ENCODE measurements around the gene LTBP1. TPM values are rescaled to one million over a fixed set of nuclear protein-coding genes. Genes with fewer than 3 reads are reported as not detected.

LTBP1 gene
- polyA plus RNA-seq, 2 of the 4 experiments (the other 2 are of a cell fraction) = 23.8 to 30.4 TPM

DNA sequence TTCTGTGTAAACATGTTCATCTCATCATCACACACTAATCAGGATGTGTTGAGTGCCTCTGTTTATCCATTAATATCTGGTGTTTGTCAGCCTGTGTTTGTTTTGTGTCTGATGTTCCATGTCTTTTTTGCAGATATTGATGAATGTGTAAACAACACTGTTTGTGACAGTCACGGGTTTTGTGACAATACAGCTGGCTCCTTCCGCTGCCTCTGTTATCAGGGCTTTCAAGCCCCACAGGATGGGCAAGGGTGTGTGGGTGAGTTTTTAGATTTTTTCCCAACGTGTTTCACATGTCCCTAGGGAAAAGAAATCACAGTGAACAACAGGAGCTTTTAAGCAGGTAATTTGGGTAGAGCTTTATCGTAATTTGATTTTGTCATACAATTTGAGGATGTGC is 396.0 kb downstream of the LTBP1 start:
- 0 out of 3 replicates have a peak, but pooled peaks cover 3% of the 10 kb centered on the region for H3K4me1 ChIP-seq
- H3K4me3 ChIP-seq = no peak overlapping the region
- H3K27ac ChIP-seq = no peak overlapping the region
- CTCF ChIA-PET = interaction anchor here (0.6 to 1.0 kb wide), 3 partner anchors 16 to 175 kb away, joined by 3 to 4 read pairs (median 3); no protein-coding TSS in a partner anchor
- no peak for DNase-seq (ENCODE audit: low read depth in 1 of 2, low spot score in 1 of 2)
- TF ChIP-seq EHMT2 (IDR thresholded peaks at IDR 0.05; ENCODE audit: low read depth) = no peak
- TF ChIP-seq RFX5 (IDR thresholded peaks at IDR 0.05) = no peak
- TF ChIP-seq, protein P1, sequence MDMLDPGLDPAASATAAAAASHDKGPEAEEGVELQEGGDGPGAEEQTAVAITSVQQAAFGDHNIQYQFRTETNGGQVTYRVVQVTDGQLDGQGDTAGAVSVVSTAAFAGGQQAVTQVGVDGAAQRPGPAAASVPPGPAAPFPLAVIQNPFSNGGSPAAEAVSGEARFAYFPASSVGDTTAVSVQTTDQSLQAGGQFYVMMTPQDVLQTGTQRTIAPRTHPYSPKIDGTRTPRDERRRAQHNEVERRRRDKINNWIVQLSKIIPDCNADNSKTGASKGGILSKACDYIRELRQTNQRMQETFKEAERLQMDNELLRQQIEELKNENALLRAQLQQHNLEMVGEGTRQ (IDR thresholded peaks at IDR 0.05) = no peak
- TF ChIP-seq ZSCAN20 (CRISPR knock-in tag; IDR thresholded peaks at IDR 0.05) = no peak
- no peak for TF ChIP-seq FOSB (CRISPR knock-in tag; IDR thresholded peaks at IDR 0.05)
- no peak for TF ChIP-seq JUNB (IDR thresholded peaks at IDR 0.05)
- no peak for TF ChIP-seq NPAS2 (CRISPR knock-in tag; IDR thresholded peaks at IDR 0.05; ENCODE audit: borderline replicate concordance)
- no peak for TF ChIP-seq HEYL (CRISPR knock-in tag; IDR thresholded peaks at IDR 0.05)
- TF ChIP-seq GATA3 (IDR thresholded peaks at IDR 0.05; ENCODE audit: borderline replicate concordance) = no peak
- no peak for TF ChIP-seq RAD21 (conservative IDR thresholded peaks at IDR 0.05 in 1 of 2, IDR thresholded peaks at IDR 0.05 in 1 of 2)
- no peak for TF ChIP-seq HDAC2 (IDR thresholded peaks at IDR 0.05)
- no peak for TF ChIP-seq POLR2A (IDR thresholded peaks at IDR 0.05; ENCODE audit: low read length)
- TF ChIP-seq TFCP2L1 (CRISPR knock-in tag; IDR thresholded peaks at IDR 0.05) = no peak
- TF ChIP-seq MAFK (IDR thresholded peaks at IDR 0.05; ENCODE audit: partially characterized antibody) = no peak
- TF ChIP-seq, protein P2, sequence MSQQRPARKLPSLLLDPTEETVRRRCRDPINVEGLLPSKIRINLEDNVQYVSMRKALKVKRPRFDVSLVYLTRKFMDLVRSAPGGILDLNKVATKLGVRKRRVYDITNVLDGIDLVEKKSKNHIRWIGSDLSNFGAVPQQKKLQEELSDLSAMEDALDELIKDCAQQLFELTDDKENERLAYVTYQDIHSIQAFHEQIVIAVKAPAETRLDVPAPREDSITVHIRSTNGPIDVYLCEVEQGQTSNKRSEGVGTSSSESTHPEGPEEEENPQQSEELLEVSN (IDR thresholded peaks at IDR 0.05; ENCODE audit: borderline replicate concordance, low read depth) = no peak
- TF ChIP-seq BHLHE40 (IDR thresholded peaks at IDR 0.05; ENCODE audit: low read depth, low read length) = no peak
- TF ChIP-seq, protein P3, sequence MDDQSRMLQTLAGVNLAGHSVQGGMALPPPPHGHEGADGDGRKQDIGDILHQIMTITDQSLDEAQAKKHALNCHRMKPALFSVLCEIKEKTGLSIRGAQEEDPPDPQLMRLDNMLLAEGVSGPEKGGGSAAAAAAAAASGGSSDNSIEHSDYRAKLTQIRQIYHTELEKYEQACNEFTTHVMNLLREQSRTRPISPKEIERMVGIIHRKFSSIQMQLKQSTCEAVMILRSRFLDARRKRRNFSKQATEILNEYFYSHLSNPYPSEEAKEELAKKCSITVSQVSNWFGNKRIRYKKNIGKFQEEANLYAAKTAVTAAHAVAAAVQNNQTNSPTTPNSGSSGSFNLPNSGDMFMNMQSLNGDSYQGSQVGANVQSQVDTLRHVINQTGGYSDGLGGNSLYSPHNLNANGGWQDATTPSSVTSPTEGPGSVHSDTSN (IDR thresholded peaks at IDR 0.05) = no peak
- TF ChIP-seq, protein P4, sequence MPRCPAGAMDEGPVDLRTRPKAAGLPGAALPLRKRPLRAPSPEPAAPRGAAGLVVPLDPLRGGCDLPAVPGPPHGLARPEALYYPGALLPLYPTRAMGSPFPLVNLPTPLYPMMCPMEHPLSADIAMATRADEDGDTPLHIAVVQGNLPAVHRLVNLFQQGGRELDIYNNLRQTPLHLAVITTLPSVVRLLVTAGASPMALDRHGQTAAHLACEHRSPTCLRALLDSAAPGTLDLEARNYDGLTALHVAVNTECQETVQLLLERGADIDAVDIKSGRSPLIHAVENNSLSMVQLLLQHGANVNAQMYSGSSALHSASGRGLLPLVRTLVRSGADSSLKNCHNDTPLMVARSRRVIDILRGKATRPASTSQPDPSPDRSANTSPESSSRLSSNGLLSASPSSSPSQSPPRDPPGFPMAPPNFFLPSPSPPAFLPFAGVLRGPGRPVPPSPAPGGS (IDR thresholded peaks at IDR 0.05) = no peak
- no peak for TF ChIP-seq CBX8 (IDR thresholded peaks at IDR 0.05)
- H3K9me3 ChIP-seq = no peaks in the 10 kb centered on the region
- POLR2A ChIA-PET = no interaction called here
- ATAC-seq = no peak
- H3K4me2 ChIP-seq = no peak overlapping the region
- 51% methylated on average over 4 of the region's 4 CpGs for WGBS (ENCODE audit: missing lambda C conversion rate)
- FAIRE-seq = no peak

GRCh38 chr2:33343387-33343895 is 396.7 kb downstream of the LTBP1 start:
- Histone ChIP-seq H3K27ac (no peak overlapping the region), H3K4me1 (0 out of 3 replicates have a peak, but pooled peaks cover 3% of the 10 kb centered on the region), H3K4me2 (no peak overlapping the region), H3K9me3 (no peaks in the 10 kb centered on the region), H3K4me3 (no peak overlapping the region)
- ChIA-PET CTCF (interaction anchor here (0.7 to 1.0 kb wide), 2 partner anchors 15 to 29 kb away, joined by 3 to 4 read pairs; no protein-coding TSS in a partner anchor), POLR2A (no interaction called here)
- no peak for TF ChIP-seq RCOR1 (IDR thresholded peaks at IDR 0.05; ENCODE audit: low read depth, low read length)
- TF ChIP-seq, protein P5, sequence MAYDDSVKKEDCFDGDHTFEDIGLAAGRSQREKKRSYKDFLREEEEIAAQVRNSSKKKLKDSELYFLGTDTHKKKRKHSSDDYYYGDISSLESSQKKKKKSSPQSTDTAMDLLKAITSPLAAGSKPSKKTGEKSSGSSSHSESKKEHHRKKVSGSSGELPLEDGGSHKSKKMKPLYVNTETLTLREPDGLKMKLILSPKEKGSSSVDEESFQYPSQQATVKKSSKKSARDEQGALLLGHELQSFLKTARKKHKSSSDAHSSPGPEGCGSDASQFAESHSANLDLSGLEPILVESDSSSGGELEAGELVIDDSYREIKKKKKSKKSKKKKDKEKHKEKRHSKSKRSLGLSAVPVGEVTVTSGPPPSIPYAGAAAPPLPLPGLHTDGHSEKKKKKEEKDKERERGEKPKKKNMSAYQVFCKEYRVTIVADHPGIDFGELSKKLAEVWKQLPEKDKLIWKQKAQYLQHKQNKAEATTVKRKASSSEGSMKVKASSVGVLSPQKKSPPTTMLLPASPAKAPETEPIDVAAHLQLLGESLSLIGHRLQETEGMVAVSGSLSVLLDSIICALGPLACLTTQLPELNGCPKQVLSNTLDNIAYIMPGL (CRISPR knock-in tag; IDR thresholded peaks at IDR 0.05; ENCODE audit: borderline replicate concordance) = no peak
- TF ChIP-seq BHLHE40 (IDR thresholded peaks at IDR 0.05; ENCODE audit: low read depth, low read length) = no peak
- no peak for TF ChIP-seq CBX8 (IDR thresholded peaks at IDR 0.05)
- no peak for TF ChIP-seq RARB (CRISPR knock-in tag; IDR thresholded peaks at IDR 0.05)
- no peak for TF ChIP-seq HDAC2 (IDR thresholded peaks at IDR 0.05)
- no peak for TF ChIP-seq HOXB5 (CRISPR knock-in tag; IDR thresholded peaks at IDR 0.05)
- FAIRE-seq (no peak), DNase-seq (ENCODE audit: low read depth in 1 of 2, low spot score in 1 of 2) (no peak), ATAC-seq (no peak)
- WGBS (ENCODE audit: missing lambda C conversion rate) = 87% methylated on average over 3 of the region's 3 CpGs
